HG03097 (cell line): ENCODE measurements around the gene RGL1.
"Not testable (repeated sequence)": the region's sequence is repeated elsewhere in the genome, so short reads cannot be mapped to it uniquely, and the experiment has no call there.

Source experiments
- ATAC-seq: cut with Tn5 transposase; IDR thresholded peaks from one replicate; pipeline ENCODE4 v1.9.1; 2021; ENCODE audit not compliant: unreplicated experiment, low FRiP score

RGL1 gene

GRCh38 chr1:183783767-183784637 lies 20.9 kb upstream of the RGL1 start:
- no peak for ATAC-seq

- ATAC-seq = not testable (repeated sequence)
These were observed 19.0 kb upstream of the RGL1 start for GRCh38 chr1:183785921-183786320.

GRCh38 chr1:183787704-183788103 lies 17.2 kb upstream of the RGL1 start:
- ATAC-seq = no peak

GRCh38 chr1:183791319-183791718 lies 13.6 kb upstream of the RGL1 start:
- no peak for ATAC-seq

- no peak for ATAC-seq
These were observed 12.6 kb upstream of the RGL1 start for GRCh38 chr1:183792300-183792699.

GRCh38 chr1:183794088-183794487 lies 10.8 kb upstream of the RGL1 start:
- ATAC-seq = no peak

- ATAC-seq = no peak
These were observed 4.5 kb upstream of the RGL1 start for GRCh38 chr1:183800449-183800848.

GRCh38 chr1:183801649-183802048 lies 3.3 kb upstream of the RGL1 start:
- ATAC-seq = no peak

GRCh38 chr1:183804387-183804786 lies 533 bp upstream of the RGL1 start:
- ATAC-seq = no peak

- ATAC-seq = no peak
These were observed 1.2 kb downstream of the RGL1 start for GRCh38 chr1:183806125-183806524.

- no peak for ATAC-seq
These were observed 1.8 kb downstream of the RGL1 start for GRCh38 chr1:183806675-183807074.

GRCh38 chr1:183807549-183808168 lies 2.7 kb downstream of the RGL1 start:
- ATAC-seq = peak; percentile 59

GRCh38 chr1:183808296-183809027 lies 3.5 kb downstream of the RGL1 start:
- no peak for ATAC-seq

- no peak for ATAC-seq
These were observed 5.2 kb downstream of the RGL1 start for GRCh38 chr1:183810121-183810520.

- no peak for ATAC-seq
These were observed 6.0 kb downstream of the RGL1 start for GRCh38 chr1:183810756-183811544.

- ATAC-seq = no peak
These were observed 7.2 kb downstream of the RGL1 start for GRCh38 chr1:183812128-183812527.

- ATAC-seq = no peak
These were observed 8.0 kb downstream of the RGL1 start for GRCh38 chr1:183812686-183813569.

GRCh38 chr1:183814121-183814681 lies 9.3 kb downstream of the RGL1 start:
- ATAC-seq = no peak

- ATAC-seq = no peak
These were observed 11.2 kb downstream of the RGL1 start for GRCh38 chr1:183816110-183816509.
